Right ventricle myocardium inferior (tissue), 1 donor: Measurements from ENCODE around the gene MALRD1. TPM values are rescaled to one million over a fixed set of nuclear protein-coding genes. Genes with fewer than 3 reads are reported as not detected.
A peak's percentile ranks its signal among the peaks of the same experiment; 100 is the strongest.

Source experiments
- ATAC-seq: fragments of 200-7000 bp; cut with Tn5 transposase; one replicate; pipeline ENCODE4 v1.9.1; 2020; ENCODE audit warnings: mild to moderate bottlenecking, moderate library complexity
- DNase-seq: peaks from one replicate; pipeline ENCODE4 v3.0.0; 2021; ENCODE audit errors: missing footprints
- intact Hi-C: fragments of 100-400 bp; cut with DNase I; formaldehyde crosslinking; loops from one replicate; pipeline ENCODE4 v1.11.0; 2022
- total RNA-seq: library from RNA; stranded (reverse); fragmentation: NEBNext Ultra II Directional; extraction: Animal tissue kit (Norgen Biotek cat#: 25700); gene quantifications from one replicate; pipeline ENCODE4 v1.2.1, GENCODE V29; 2021
- donor health status: DM: no; HTN: yes; CAD: no; lungs with severe emphysema.

Gene MALRD1
- total RNA-seq, 1 donor from 2014 or later, result 1.1 TPM

DNA sequence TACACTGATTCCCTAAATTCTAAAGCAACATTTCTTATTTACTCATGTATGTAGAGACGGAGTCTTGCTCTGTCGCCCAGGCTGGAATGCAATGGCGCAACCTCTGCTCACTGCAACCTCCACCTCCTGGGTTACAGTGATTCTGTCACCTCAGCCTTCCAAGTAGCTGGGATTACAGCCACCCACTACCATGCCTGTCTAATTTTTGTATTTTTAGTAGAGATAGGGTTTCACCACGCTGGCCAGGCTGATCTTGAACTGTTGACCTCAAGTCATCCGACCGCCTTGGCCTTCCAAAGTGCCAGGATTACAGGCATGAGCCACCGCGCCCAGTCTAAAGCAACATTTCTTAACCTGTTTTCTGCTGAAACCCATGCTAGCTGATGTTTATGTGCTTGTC, 540.0 kb downstream of the MALRD1 start:
- DNase-seq (peak; percentile 55), ATAC-seq (no peak)
- intact Hi-C loops, result no loop called here

DNA sequence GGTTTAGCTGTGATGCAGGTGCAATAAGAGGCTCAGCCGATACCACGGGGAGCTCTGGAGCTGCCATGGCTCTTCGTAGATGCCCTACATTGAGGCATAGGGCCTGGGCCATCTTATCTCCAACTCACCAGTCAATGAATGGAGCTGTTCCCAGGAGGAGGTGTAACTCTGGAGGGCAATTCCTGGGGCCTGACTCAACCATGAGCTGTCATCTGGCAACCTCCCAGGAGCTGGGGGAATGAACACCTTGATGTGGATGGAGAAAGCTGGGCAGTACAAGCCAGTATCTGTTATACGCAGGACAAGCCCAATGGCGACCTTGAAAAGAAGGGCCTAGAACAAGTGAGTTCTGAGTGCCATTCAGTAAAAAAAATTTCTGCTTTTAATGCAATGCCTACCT, 543.7 kb downstream of the MALRD1 start:
- ATAC-seq (no peak), DNase-seq (no peak)
- intact Hi-C loops, result no loop called here

DNA sequence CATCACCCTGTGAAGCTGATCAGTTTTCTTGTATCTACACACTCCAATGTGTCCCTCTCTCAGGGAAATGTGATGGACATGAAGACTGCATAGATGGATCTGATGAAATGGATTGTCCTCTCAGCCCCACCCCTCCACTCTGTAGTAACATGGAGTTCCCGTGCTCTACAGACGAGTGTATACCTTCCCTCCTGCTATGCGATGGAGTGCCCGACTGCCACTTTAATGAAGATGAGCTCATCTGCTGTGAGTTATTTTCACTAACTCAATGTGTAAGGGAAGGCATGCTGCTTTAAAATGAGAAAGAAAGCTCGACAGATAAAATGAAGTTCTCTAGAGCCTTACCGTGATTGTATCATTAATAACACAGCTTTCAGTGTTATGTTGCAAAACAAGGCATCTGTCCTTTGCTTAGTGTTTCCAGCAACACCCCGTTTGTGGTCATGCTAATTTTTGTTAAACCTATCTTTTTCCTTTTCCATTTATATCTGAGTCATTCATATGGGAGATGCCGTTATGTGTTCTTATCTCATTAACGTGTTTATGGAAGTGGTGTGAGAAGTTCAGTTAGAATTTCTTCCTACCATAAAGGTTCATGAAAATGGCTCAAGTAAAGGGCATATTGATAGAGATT, 546.7 kb downstream of the MALRD1 start:
- ATAC-seq (no peak), DNase-seq (no peak)
- intact Hi-C loops, result no loop called here

DNA sequence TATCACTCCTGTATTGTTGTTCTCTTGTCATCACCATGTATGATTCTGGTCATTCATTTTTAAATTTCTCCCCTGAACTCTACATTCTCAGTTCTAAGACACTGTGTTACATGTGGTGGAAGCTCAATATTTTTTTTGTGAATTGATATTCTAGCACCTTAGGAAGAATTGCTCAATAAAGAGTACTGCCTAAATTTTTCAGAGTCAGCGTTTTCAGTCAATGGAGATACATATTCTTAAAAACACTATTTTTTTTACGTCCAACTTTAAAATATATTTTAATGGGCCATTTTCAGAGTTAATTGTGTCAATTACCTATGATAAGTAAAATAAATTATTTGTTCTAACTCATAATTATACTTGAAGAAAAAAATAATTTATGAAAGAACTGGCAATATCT, 557.2 kb downstream of the MALRD1 start:
- intact Hi-C loops, result no loop called here
- ATAC-seq (no peak), DNase-seq (no peak)

DNA sequence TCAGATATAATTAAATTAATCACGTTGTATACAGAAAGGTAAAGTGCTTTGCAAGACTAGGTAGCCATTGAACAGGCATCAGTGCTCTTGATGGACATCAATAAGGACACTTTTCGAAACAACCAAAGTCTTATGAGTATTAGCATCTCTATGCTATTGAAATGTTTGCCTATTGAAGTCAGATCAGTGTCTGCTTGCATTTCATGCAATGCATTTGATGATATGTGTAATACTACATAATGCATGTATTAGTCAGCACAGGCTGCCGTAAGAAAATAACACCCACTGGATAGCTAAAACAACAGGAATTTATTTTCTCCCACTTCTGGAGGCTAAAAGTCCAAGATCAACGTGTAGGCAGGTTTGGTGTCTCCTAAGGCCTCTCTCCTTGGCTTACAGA, 558.4 kb downstream of the MALRD1 start:
- ATAC-seq, result no peak

DNA sequence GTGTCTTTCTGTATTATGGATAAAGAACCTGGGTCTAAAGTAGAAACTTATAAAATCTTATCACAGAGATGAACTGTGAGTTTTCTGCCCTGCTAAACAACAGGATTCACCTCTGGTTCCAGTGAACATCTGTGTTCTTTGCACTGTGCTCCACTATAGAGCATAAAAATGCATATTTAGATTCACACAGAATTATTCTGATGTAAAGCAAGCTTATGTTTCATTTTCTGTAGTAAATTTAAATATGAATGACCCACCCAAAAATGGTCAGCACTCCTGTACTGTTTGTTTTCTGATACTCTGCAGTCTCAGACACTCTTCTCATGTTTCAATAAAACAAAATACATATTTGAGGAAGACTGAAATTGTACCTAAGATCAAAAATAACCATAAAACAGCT, 563.2 kb downstream of the MALRD1 start:
- DNase-seq, result no peak

More for the DNA sequence above, 558.4 kb downstream of the MALRD1 start:
- DNase-seq, result no peak
- intact Hi-C loops, result no loop called here

DNA sequence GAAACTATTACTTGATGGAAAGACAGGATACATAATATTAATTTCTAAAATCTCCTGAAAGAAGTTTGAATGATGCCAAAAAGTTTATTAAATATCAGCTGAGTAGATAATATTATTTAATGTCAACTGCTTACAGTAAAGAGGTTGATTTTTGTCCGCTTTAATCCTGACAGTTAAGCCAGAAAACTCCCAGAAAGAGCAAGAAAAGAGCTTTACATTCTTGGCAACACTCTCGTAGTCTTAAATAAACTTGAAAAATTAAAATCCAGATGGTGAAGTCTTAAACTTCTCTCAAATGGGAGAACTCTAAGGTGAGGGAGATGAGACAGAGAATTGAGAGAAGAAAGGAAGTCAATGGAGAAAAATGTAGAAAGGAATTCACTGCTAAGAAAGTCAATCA, 568.4 kb downstream of the MALRD1 start:
- intact Hi-C loops, result no loop called here
- DNase-seq, result no peak
- no peak for ATAC-seq

More for the DNA sequence above, 563.2 kb downstream of the MALRD1 start:
- no peak for ATAC-seq
- intact Hi-C loops, result no loop called here

DNA sequence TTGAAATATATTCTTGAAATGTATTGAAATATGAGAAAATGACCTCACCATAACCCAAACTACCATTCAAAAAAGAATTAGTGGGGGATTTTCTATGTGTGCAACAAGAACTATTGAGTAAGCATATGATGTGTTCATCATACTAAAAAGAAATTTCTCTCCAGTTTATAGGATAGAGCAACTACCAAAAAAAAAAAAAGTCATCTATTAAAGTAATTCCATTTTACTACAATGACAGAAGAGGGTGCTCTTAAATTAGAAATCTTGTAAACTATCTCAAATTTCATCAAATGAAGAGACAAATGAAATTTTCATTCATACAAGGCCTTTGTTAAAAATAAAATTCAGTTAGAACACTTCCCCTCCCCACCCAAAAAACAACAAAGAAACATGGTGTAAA, 572.2 kb downstream of the MALRD1 start:
- intact Hi-C loops, result no loop called here
- DNase-seq, result no peak
- ATAC-seq, result no peak

DNA sequence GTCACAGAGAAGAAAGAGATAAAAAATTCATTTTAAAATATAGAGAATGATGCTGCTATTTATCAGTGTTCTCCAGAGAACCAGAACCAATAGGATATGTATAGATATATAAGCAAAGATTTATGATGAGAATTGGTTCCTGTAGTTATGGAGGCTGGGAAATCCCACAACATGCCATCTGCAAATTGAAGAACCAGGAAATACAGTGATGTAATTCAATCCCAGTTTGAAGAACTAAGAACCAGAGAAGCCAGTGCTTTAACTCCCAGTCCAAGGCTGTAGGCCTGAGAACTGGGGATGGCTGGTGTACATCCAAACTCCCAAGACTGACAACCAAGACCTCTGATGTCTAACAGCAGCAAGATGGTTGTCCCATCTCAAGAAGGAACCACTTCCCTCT, 574.7 kb downstream of the MALRD1 start:
- no peak for DNase-seq
- ATAC-seq, result no peak
- intact Hi-C loops, result no loop called here

DNA sequence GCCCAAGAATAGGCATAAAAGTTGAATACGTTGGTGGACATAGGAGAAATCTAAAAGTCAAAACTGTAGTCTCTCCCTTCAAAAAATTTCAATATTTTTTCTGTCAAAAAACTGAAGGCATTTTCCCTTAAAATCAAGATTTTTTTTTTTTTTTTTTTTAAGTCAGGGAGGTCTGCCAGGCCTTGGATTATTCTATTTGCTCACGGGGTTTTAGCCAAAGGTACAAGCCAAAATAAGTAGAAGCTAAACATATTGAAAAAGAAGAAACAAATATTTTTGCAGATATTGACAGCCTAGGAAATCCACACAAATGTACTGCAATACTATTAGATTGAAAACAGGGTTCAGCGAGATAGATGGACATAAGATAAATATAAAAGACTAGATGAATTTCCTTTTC, 577.6 kb downstream of the MALRD1 start:
- intact Hi-C loops, result no loop called here
- ATAC-seq (no peak), DNase-seq (no peak)

DNA sequence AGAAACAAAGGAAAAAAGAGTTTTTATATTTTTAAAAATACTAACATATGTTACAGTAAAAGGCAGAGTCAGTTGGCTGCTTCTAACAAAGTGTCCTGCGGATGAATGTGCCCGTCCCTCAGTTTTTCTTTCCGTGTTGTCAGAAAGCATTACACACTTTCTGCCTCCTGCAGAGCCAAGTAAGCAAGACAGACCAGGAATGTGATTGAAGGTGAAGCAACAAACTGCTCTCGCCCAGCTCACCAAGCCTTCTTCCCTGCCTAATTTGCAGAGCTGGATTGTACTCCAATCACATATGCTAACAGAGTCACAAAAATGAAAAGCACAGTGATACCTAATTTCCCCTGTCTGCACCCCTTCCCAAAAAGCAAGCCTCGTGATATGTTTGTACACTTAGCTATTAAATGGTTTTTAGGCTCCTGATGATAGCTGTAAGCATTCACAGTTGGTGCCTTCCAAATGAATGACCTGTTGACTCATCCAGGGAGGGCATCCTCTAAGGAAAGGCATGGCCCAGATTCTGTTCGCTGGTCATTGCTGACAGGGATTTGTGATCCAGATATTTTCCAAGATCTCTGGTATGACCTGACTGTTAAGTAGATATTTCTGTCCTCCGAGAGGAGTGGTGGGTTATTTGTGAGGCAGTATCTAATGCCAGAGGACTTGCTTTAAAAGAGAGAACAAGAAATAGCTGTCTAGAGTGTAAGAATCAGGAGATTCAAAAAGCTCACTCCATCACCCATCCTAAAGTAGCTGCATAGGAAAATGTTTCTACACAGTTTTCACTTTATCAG, 580.4 kb downstream of the MALRD1 start:
- ATAC-seq (no peak), DNase-seq (no peak)
- intact Hi-C loops, result no loop called here

DNA sequence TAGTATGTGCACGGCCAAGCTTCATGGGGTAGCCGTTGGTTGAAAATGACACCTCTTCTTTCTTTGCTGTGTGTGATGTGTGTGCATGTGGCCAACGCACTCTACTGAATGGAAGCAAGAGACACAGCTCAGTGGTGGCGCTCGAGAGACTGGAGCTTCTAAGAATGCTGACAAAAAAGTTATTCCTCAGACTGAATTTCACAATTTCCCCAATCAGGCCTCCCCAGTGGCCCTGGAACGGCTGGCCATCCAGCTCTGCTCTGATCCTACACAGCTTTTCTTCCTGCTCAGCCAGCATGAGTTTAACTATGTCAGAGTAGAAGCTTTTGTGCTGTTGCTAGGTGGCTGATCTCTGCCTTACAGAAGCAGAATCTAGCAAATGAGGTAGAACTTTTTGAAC, 581.0 kb downstream of the MALRD1 start:
- intact Hi-C loops, result no loop called here
- ATAC-seq (peak; percentile 97), DNase-seq (peak; percentile 88)

DNA sequence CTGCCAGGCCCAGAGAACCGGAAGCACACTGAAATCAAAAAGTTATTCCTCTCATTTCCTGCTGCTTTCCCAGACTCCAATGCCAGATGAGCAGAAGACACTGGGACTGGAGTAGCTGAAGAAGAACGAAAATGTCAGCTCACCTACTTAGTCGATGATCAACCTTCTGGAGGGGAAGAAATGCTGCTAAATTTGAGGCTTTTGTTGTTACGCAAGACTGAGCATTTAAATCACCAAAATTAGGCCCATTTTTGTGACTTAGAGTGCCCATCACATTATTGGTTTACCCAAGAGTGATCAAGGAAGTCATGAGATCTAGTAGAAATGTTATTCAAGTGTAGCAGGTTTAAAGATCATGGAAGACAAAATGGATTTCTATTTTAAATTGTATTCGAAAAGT, 585.6 kb downstream of the MALRD1 start:
- intact Hi-C loops, result no loop called here

DNA sequence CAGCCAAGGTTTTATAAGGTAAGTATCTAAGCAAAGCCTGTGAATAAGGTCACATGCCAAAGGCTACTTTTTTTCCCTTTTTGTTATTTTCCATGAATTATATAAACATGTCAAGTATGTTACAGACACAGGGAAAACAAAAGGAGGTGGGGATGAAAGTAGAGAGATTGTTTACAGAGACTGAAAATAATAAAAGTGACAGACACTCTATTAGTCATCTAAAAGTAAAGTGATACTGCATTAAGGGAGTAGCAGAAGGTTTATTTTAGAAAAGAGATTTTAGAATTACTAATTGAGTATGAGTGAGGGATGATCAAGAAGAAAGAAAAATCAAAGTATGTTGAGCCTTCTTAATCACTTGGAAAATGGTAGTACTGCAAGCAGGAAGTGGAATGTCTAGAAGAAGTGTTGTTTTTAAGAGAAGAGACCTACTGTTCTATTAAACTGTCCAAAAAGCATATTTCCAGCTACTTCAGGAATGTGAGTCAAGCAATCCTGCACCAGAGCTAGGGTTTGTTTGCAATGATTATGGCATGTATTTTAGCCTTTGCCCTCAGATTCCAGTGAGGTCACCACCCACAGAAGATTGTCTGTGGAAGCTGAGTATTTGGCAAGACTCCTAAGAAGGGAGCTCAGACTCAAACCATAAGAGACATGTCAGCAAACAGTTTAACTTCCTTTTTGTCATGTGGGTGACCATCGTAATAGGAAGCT, 589.7 kb downstream of the MALRD1 start:
- ATAC-seq (peak; percentile 72), DNase-seq (no peak)
- intact Hi-C loops, result no loop called here

More for the DNA sequence above, 585.6 kb downstream of the MALRD1 start:
- DNase-seq (no peak), ATAC-seq (no peak)

DNA sequence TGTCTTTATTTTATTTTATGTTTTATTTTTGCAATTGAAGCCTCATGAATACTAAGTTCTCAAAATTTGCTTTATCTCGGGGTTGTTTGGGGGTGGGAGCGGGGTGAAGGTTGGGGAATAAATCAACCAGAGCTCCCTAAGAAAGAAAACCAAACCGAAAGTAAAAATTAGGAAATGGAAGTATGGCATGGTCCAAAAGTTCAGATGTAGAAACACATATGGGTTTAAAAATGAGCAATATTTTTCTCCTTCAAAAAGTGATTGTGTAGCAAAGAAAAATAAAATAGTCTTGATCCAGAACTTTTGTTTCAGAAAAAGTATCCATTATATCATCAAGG, 590.3 kb downstream of the MALRD1 start:
- intact Hi-C loops, result no loop called here
- DNase-seq (no peak), ATAC-seq (peak; percentile 42)

DNA sequence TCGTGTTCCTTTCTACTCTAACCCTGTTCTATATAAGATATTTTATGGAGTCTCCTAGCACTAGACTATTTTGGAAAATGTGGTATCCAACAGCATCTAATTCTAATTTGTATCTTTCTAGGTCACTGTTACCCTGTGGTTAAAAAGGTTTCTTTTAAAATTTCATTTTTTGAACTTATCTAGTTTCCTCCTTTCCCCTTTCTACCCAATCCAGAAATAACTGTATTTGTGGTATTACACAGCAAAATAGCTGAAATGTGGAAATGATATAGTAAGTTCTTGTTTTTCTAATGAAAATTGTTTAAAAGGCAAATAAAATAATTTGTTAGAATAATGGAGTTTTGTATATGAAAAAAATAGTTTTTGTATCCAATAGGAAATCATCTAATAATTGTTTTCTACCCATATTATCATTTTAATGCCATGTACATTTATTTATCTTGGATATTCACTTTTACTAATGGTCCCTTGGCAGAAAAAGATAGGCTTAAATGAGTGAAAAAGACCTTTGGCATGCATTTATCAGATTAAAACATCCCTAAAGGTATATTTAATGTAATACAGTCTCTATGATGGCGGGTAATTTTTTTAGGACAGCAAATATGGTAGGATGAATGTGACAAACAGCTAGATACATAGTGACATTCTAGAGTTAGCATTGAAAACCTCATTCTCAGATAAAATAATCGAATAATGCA, 592.1 kb downstream of the MALRD1 start:
- no peak for DNase-seq
- intact Hi-C loops, result no loop called here
- no peak for ATAC-seq

DNA sequence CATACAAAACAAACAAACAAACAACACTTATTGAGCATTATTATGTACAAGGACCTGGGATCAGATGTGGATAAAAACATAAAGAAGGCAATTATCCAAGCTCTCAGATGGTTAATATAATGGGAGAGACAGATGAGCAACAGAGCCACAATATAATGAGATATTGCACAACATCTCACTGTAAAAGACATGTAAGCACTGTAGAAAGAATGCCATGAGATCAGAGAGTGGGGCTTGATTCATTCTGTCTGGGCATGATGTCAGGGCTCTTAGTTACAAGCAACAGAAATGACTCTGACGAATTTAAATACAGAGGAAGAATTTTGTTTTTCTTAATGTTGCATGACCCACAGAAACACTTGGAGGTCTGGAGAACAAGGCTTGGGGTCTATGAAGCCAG, 602.9 kb downstream of the MALRD1 start:
- intact Hi-C loops, result no loop called here
- DNase-seq (no peak), ATAC-seq (no peak)

DNA sequence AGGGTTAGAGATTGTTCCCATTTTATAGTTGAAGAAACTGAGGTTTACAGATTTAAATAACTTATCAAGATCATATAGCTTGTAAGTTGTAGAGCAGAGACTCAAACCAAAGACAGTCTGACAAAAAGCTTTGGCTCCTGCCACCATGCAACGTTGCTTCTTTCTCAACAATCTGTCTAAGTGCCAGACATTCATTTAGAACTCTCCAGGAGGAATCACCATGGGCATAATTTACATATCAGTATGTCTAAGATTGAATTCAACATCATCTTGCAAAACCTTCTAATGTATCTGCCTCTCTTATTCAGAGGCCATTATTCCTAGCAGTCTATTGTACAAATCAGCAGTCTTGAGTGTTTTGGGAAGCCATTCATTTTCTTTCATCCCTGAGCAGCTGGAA, 604.1 kb downstream of the MALRD1 start:
- intact Hi-C loops, result no loop called here
- ATAC-seq, result no peak
- no peak for DNase-seq

DNA sequence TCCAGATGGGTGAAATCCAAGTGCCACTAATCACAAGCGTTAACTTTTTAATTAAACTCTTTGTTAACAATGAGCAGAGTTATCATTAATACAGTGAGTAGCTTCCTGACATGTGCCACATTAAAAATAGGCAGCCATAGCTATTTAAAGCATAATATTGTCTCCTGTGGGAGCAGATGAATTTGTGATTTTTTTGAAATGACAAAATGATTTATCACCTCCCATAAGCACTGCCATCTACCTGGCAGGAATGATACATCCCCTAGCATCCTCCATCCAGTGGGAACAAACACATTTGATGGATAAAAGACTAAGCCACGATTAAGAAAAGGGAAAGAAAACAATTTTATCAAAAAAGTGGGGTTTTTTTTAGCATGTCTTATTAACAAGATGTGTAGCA, 605.3 kb downstream of the MALRD1 start:
- intact Hi-C loops, result no loop called here
- no peak for DNase-seq
- ATAC-seq, result no peak

DNA sequence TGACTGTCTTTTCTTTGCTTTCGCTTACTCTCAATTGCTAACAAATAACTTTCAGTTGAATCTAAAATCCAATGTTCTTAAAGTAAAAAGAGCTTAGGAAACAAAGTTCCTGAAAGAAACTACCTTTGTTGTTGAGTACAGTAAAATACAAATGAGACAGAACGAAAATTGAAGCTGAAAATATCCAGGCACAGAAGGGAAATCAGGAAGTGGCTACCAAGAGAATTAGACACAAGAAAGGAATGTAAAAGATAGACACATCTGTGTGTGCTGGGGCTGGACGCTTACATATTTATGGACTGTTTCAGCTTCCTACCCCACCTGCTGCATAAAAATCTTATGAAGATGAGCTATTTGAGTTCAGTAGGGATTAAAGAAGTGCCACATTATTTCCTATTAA, 606.0 kb downstream of the MALRD1 start:
- intact Hi-C loops, result no loop called here
- ATAC-seq, result no peak

More for the DNA sequence above, 606.0 kb downstream of the MALRD1 start:
- DNase-seq, result no peak
